ENCODE results near the gene LAD1. TPM values are rescaled to one million over a fixed set of nuclear protein-coding genes. Genes with fewer than 3 reads are reported as not detected.

The LAD1 gene
- total RNA-seq, 1 experiment from 2014 or later = 30.1 TPM

DNA sequence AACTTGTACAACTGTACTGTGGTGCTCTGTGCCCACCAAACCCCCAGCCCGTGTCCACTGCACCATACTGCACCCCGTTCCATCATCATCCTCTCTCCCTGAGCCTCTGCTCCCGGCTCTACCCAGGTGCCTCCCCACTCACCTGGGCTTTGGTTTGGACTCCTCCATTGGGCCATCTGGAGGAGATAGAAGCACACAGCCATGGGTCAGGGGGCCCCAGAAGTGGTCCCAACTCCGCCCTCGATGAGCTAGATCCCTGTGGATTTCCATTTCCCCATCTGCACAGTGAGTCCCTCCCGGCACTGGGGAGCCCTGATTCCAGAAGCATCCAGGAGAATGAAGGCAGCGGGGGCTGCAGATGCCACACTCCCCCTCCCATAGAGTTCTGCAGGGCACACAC, 32.4 kb downstream of the LAD1 start:
- no peak overlapping the region; a peak in 1 of 7 replicates for H3K27ac Mint-ChIP-seq
- H3K9me3 Mint-ChIP-seq = no peaks in the 10 kb centered on the region
- no peak overlapping the region for H3K56ac ChIP-seq (ENCODE audit: insufficient read length, low read depth, low read length)
- no peak overlapping the region for H3K27ac ChIP-seq (ENCODE audit: insufficient read length, low read depth, low read length)
- H4K20me1 ChIP-seq (ENCODE audit: control insufficient read depth, insufficient read depth, insufficient read length) = no peaks in the 10 kb centered on the region
- no peak overlapping the region for H3K18ac ChIP-seq (ENCODE audit: insufficient read length, low read depth, low read length)
- H3K27me3 Mint-ChIP-seq (ENCODE audit: low read depth) = peaks cover 9% of the 10 kb centered on the region
- no peak overlapping the region for H3T11ph ChIP-seq (ENCODE audit: low read length)
- H3K23me2 ChIP-seq (ENCODE audit: insufficient read length, low read depth, low read length, poor library complexity, severe bottlenecking) = no peaks in the 10 kb centered on the region
- H2BK12ac ChIP-seq (ENCODE audit: insufficient read length, low read depth, low read length) = no peak overlapping the region
- H2AFZ ChIP-seq (ENCODE audit: low read length) = no peak overlapping the region
- no CpG with 5 or more reads among the region's 7 CpGs for WGBS (ENCODE audit: extremely low coverage, insufficient read length, low lambda C conversion rate)
- H2BK120ac ChIP-seq (ENCODE audit: low read depth, low read length, poor library complexity, severe bottlenecking) = no peak overlapping the region
- no peak for TF ChIP-seq CTCF (conservative IDR thresholded peaks at IDR 0.05)
- no peaks in the 10 kb centered on the region for H3K36me3 Mint-ChIP-seq (ENCODE audit: insufficient read depth in 1 of 3, low read depth in 3 of 3)
- no peak overlapping the region for H4K8ac ChIP-seq (replicated peaks; ENCODE audit: insufficient read length, low read depth, low read length)
- H3K9ac ChIP-seq (ENCODE audit: extremely low read depth, insufficient read length, low read length) = no peak overlapping the region
- H2BK20ac ChIP-seq (ENCODE audit: low read depth, low read length, poor library complexity, severe bottlenecking) = no peak overlapping the region
- H3K79me1 ChIP-seq (ENCODE audit: insufficient read depth, low read depth, low read length, poor library complexity, severe bottlenecking) = no peaks in the 10 kb centered on the region
- no peak overlapping the region for H3K4me2 ChIP-seq (ENCODE audit: insufficient read depth, insufficient read length, low read length)
- no peaks in the 10 kb centered on the region for H3K9me3 ChIP-seq (ENCODE audit: control insufficient read depth, low read depth, low read length)
- H3K14ac ChIP-seq (ENCODE audit: insufficient read depth, low read length) = no peak overlapping the region
- no peak overlapping the region for H3K4ac ChIP-seq (ENCODE audit: low read depth, low read length)
- H3K4me1 Mint-ChIP-seq = peaks cover 19 to 22% of the 10 kb centered on the region in 2 experiments
- no peak overlapping the region for H3K4me3 Mint-ChIP-seq
- H3K79me2 ChIP-seq (ENCODE audit: insufficient read depth, low read length) = no peaks in the 10 kb centered on the region
- no peaks in the 10 kb centered on the region for H3K4me1 ChIP-seq (ENCODE audit: insufficient read depth, low read length)
- H2BK5ac ChIP-seq (ENCODE audit: insufficient read length, low read length) = no peak overlapping the region
- no peak for DNase-seq
- no peak overlapping the region for H3K23ac ChIP-seq (ENCODE audit: insufficient read length, low read depth, low read length)
- H4K91ac ChIP-seq (ENCODE audit: insufficient read length, low read depth, low read length) = no peak overlapping the region
- H3K27me3 ChIP-seq (ENCODE audit: insufficient read depth, low read length) = no peaks in the 10 kb centered on the region
- no peak overlapping the region; the same call in 1 of the 2 replicates for H2BK15ac ChIP-seq (ENCODE audit: low read depth, low read length)
- no peak overlapping the region for H4K5ac ChIP-seq (ENCODE audit: insufficient read length, low read depth, low read length)
- H2AK5ac ChIP-seq (ENCODE audit: insufficient read length, low read length) = no peak overlapping the region
